Upper lobe of right lung (tissue), 1 donor: ENCODE measurements around the gene ZNF407. TPM values are rescaled to one million over a fixed set of nuclear protein-coding genes. Genes with fewer than 3 reads are reported as not detected.

ENCODE experiments used
- ATAC-seq: fragments of 200-7000 bp; cut with Tn5 transposase; one replicate; pipeline ENCODE4 v1.9.1; 2020; ENCODE audit warnings: mild to moderate bottlenecking, moderate library complexity
- DNase-seq: peaks from one replicate; pipeline ENCODE4 v3.0.0-alpha.2; 2020
- H3K27ac ChIP-seq: fragments of 200-600 bp; one replicate; pipeline ENCODE4 v1.8.0; 2022
- H3K27me3 ChIP-seq: fragments of 200-600 bp; one replicate; pipeline ENCODE4 v1.8.0; 2022; ENCODE audit warnings: mild to moderate bottlenecking
- H3K36me3 ChIP-seq: fragments of 200-600 bp; one replicate; pipeline ENCODE4 v1.8.0; 2022
- H3K4me1 ChIP-seq: fragments of 200-600 bp; one replicate; pipeline ENCODE4 v1.8.0; 2022
- H3K4me3 ChIP-seq: fragments of 200-600 bp; one replicate; pipeline ENCODE4 v1.8.0; 2022; ENCODE audit warnings: mild to moderate bottlenecking
- H3K9me3 ChIP-seq: fragments of 200-600 bp; one replicate; pipeline ENCODE4 v1.8.0; 2022
- intact Hi-C: fragments of 100-400 bp; cut with DNase I; formaldehyde crosslinking; loops from one replicate; pipeline ENCODE4 v1.11.0; 2022
- total RNA-seq: library from RNA; stranded (reverse); fragmentation: NEBNext Ultra II Directional; extraction: Animal tissue kit (Norgen Biotek cat#: 25700); gene quantifications from one replicate; pipeline ENCODE4 v1.2.1, GENCODE V29; 2021
- TF ChIP-seq, protein P1 (sequence below): fragments of 200-600 bp; IDR thresholded peaks from one replicate; pipeline ENCODE4 v1.8.0; 2022; ENCODE audit warnings: antibody characterized with exemption
- donor health status: DM: no; HTN: yes; CAD: no; lungs with severe emphysema.

Gene ZNF407
- total RNA-seq, 1 donor from 2014 or later: 18.4 TPM

DNA sequence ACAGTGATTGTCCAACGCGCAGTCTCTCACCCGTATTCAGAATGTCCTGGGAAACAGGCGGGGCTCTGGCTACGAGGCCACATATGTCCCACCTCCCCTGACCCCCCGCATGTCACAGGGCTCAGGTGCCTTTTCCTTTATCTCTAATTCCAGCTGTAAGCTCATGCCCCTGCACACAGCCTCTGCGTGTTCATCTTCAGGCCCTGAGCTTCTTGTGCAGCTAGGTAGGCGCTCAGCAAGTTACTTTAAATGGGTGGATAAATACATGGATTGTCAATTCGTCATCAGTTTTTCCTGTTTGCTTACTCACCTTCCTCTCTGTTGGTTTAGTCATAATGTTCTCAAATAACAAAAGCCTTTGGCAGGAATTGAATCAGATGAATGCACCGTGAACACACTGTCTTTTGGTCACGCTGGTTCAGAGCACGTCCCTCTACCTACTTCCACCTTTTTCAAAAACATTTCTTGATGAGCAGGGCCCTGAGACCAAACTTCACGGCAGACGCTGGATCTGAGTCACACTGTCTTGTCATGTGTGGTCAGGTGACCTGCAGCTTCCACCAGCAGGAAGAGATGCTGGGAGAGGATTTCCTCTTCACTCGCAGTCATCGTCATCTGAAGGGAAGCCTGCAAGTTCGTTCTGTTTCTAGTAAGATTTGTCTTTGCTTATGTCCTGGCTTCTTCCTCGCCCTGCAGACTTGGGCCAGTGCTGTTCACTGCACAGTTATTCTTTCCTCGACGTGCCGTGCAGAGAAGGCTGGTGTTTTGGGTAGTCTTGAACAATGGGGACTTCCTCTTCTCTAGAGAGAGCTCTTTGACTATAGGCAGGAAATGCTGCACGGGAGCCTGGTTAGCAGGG, 473.2 kb downstream of the ZNF407 start:
- Histone ChIP-seq H3K27me3 (no peaks in the 10 kb centered on the region), H3K4me3 (peak overlapping the region; percentile 27), H3K36me3 (no peaks in the 10 kb centered on the region), H3K9me3 (no peaks in the 10 kb centered on the region), H3K4me1 (peaks cover 6% of the 10 kb centered on the region), H3K27ac (peak overlapping the region; percentile 73)
- ATAC-seq: peak; percentile 72
- no peak for DNase-seq
- TF ChIP-seq, protein P1, sequence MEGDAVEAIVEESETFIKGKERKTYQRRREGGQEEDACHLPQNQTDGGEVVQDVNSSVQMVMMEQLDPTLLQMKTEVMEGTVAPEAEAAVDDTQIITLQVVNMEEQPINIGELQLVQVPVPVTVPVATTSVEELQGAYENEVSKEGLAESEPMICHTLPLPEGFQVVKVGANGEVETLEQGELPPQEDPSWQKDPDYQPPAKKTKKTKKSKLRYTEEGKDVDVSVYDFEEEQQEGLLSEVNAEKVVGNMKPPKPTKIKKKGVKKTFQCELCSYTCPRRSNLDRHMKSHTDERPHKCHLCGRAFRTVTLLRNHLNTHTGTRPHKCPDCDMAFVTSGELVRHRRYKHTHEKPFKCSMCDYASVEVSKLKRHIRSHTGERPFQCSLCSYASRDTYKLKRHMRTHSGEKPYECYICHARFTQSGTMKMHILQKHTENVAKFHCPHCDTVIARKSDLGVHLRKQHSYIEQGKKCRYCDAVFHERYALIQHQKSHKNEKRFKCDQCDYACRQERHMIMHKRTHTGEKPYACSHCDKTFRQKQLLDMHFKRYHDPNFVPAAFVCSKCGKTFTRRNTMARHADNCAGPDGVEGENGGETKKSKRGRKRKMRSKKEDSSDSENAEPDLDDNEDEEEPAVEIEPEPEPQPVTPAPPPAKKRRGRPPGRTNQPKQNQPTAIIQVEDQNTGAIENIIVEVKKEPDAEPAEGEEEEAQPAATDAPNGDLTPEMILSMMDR: no peak
- intact Hi-C loops: no loop called here

DNA sequence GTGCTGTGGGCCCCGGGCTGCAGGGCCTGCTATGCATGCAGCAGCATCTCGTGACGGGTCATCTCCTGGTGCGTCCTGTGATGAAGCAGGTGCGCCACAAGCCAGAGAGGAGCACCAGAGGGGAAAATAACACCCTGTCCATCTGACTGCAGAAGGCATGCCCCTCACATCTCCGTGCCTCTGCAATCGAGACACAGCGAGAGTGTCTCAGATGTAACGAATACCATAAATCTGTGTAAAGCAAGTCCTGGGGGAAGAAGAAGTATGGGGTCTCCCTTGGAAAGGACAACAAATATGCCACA, 473.8 kb downstream of the ZNF407 start:
- peak overlapping the region; percentile 27 for H3K4me3 ChIP-seq
- DNase-seq (peak; percentile 64), ATAC-seq (no peak)
- intact Hi-C loops: no loop called here
- TF ChIP-seq, protein P1: no peak
- peaks cover 6% of the 10 kb centered on the region for H3K4me1 ChIP-seq
- H3K27ac ChIP-seq: peak overlapping the region; percentile 73
- H3K27me3 ChIP-seq: no peaks in the 10 kb centered on the region
- no peaks in the 10 kb centered on the region for H3K36me3 ChIP-seq
- no peaks in the 10 kb centered on the region for H3K9me3 ChIP-seq

DNA sequence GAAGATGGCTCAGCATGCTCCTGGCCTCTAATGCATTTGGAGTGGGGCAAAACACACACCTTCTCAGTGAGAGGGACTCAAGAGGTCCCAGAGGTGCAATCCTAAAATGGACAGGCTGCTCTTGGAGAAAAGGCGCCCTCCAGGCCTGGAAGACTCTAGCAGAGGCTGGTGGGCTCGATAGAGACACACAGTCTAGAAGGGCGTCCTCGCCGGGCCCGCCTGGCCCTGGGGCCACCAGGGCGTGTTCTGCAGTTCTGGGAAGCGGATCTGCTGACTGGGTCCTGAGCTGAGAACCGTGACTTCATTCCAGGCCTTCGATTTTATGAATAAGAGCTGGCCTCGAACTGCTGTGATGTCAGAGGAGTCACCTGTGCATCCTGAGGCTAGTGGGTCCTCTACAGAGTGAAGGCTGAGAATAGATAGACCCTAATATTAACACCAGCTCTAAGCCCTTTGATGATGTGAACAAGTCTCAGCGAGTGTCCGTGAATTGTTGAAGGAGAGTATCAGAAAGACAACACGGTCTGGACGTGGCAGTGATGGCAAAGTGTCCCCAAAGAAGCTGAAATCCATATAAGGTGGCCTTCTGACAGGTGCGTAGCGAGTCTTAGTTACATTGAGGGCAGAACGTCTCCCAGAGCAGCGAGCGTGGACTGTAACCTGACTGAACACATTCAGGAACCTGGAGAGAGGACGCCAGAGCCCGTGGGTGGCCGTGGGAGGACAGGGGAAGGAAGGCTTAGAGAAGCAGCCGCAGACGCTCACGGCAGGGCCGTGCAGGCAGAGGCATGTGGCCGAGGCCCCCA, 474.4 kb downstream of the ZNF407 start:
- Histone ChIP-seq H3K4me1 (peaks cover 6% of the 10 kb centered on the region), H3K9me3 (peaks cover 3% of the 10 kb centered on the region), H3K36me3 (no peaks in the 10 kb centered on the region), H3K4me3 (no peak overlapping the region), H3K27ac (peak overlapping the region; percentile 73), H3K27me3 (no peaks in the 10 kb centered on the region)
- peak; percentile 56 for DNase-seq
- intact Hi-C loops: no loop called here
- TF ChIP-seq, protein P1: no peak
- ATAC-seq: no peak

DNA sequence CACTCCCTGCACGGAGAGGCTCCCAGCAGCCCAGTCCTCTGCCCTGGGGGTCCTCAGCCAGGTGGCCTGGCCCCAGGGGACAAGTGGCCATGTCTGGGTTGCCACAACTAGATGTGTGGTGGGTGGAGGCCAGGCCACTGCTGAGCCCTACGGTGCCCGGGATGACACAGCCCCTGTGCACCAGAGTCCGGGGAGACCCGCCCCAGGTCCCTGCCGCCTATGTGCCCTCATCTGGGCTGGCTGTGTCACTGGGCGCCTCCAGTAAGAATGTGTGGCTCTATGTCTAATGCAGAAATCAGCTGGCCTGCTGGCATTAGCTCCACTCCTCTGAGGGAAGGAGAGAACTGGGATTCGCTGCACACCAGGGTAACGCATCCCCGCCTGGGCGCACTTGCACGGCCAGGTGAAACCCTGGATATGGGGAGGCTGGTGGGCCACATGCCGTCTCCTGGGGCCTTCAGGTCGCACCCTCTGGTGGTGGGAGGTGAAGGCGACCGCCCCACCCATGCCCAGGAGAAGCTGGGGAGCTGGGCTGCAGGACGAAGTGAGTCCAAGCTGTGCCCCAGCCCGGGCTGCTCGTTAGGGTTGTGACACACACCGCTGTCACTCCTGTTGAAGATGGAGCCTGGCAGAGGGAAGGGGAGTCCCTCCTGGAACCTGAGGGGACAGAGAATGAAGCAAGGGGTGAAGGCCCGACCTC, 475.2 kb downstream of the ZNF407 start:
- peaks cover 10% of the 10 kb centered on the region for H3K9me3 ChIP-seq
- ATAC-seq (no peak), DNase-seq (no peak)
- no peak overlapping the region for H3K27ac ChIP-seq
- no peak overlapping the region for H3K4me3 ChIP-seq
- H3K27me3 ChIP-seq: no peaks in the 10 kb centered on the region
- intact Hi-C loops: no loop called here
- H3K36me3 ChIP-seq: no peaks in the 10 kb centered on the region
- peaks cover 6% of the 10 kb centered on the region for H3K4me1 ChIP-seq
- TF ChIP-seq, protein P1: no peak

DNA sequence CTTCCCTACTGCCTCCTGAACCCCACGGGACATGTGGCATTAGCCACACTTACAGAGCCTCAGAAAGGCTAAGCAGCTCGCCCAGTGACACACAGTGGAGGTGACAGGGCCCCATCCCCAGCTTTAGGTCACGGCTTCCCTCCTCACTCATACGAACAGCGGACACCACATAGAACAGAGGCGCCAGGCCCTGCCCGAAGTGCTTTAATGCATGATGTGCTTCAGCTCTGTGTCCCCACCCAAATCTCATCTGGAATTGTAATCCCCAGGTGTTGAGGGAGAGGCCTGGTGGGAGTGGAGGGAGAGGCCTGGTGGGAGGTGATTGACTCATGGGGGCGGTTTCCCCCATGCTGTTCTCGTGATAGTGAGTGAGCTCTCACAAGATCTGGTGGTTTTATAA, 476.0 kb downstream of the ZNF407 start:
- no peak for DNase-seq
- no peaks in the 10 kb centered on the region for H3K27me3 ChIP-seq
- TF ChIP-seq, protein P1: no peak
- no peak for ATAC-seq
- H3K9me3 ChIP-seq: peaks cover 12% of the 10 kb centered on the region
- intact Hi-C loops: no loop called here
- no peak overlapping the region for H3K4me3 ChIP-seq
- no peak overlapping the region for H3K27ac ChIP-seq
- no peaks in the 10 kb centered on the region for H3K36me3 ChIP-seq
- peaks cover 6% of the 10 kb centered on the region for H3K4me1 ChIP-seq
